AG04449 (cell line): ENCODE data around the gene NTS.

Source experiments
- CTCF ChIA-PET: fragments of 350-600 bp; formaldehyde crosslinking; extraction: SDS; loops from one replicate; lab custom pipeline; 2021; ENCODE audit warnings: antibody characterized with exemption; lab: Yijun Ruan, JAX
- POLR2A ChIA-PET: fragments of 400-600, 350-600 bp; formaldehyde crosslinking; extraction: SDS; loops from one replicate; lab custom pipeline; 2020; ENCODE audit warnings: antibody characterized with exemption, inconsistent platforms; lab: Yijun Ruan, JAX
- DNase-seq: peaks from one replicate; pipeline ENCODE4 v3.0.0-alpha.2; 2010; ENCODE audit warnings: low read depth, low spot score
- H3K4me3 ChIP-seq: 2 replicates; pipeline ENCODE4 v1.5.1; 2011; ENCODE audit warnings: low read depth, mild to moderate bottlenecking, control low read depth, low read length
- CTCF ChIP-seq: IDR thresholded peaks from one replicate; pipeline ENCODE4 v1.5.1; 2011; ENCODE audit warnings: mild to moderate bottlenecking, moderate library complexity, low read length, control low read depth, inconsistent platforms; ENCODE audit not compliant: insufficient read depth; ENCODE audit errors: missing control alignments

NTS gene

DNA sequence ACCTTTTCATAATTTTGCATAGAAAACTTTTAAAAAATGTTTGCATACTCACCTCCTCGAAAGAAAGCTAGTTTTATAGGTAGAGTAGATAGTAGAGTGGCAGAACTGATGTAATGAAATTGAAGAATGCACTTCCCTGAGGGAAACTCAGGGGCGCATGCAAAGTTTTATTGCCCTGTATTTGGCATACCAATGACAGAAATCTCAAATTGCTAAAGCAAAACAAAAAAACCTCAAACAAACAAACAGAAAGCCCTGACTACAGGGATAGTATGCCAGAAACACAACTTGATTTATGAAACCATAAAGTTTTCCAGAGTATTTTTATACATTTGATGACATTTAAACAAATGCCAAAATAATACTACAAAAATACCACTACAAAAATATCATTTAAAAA is 39.7 kb upstream of the NTS start:
- ChIA-PET CTCF (no interaction called here), POLR2A (no interaction called here)
- TF ChIP-seq CTCF, result no peak
- no peak for DNase-seq
- no peak overlapping the region for H3K4me3 ChIP-seq

DNA sequence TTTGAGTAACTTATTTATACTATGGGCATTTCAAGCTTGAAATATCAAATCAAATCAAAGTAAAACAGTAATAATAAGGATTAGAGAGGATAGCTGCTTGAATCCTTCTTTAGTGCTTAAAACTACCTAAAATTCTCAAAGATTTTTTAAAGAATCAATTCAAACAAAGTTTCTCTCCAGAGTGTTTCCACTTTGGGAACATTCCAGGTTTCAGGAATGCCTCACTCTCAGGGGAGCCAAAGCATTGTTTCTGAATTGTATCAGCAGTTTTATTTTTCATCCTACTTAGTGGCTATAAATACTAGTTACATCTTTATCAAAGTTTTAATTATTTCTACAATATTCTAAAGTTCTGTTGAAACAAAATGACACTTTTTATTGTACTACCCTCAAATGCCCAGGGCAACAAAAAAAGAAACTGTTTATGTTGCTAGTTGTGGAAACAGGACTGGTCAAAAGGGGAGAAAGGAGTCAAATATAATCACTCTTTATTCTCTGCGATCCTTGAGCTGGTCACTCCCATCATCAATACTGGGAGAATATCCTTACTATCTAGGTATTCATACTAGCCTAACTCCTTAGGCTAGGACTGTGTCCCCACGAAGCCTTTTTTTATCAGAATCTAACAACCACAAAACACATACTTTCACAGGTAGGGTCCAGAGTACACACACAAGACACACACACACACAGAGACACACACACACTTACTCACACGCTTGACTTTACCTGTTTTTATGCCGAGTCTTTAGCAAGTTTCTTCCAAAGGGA is 38.5 kb upstream of the NTS start:
- TF ChIP-seq CTCF, result no peak
- no peak for DNase-seq
- H3K4me3 ChIP-seq, result peak overlapping the region; percentile 33
- ChIA-PET CTCF (interaction anchor here (1.7 to 2.0 kb wide), 2 partner anchors 31 to 33 kb away, joined by 4 to 6 read pairs; no protein-coding TSS in a partner anchor), POLR2A (interaction anchor here (0.7 kb wide), 1 partner anchor 18 kb away, joined by 4 read pairs; no protein-coding TSS in a partner anchor)

DNA sequence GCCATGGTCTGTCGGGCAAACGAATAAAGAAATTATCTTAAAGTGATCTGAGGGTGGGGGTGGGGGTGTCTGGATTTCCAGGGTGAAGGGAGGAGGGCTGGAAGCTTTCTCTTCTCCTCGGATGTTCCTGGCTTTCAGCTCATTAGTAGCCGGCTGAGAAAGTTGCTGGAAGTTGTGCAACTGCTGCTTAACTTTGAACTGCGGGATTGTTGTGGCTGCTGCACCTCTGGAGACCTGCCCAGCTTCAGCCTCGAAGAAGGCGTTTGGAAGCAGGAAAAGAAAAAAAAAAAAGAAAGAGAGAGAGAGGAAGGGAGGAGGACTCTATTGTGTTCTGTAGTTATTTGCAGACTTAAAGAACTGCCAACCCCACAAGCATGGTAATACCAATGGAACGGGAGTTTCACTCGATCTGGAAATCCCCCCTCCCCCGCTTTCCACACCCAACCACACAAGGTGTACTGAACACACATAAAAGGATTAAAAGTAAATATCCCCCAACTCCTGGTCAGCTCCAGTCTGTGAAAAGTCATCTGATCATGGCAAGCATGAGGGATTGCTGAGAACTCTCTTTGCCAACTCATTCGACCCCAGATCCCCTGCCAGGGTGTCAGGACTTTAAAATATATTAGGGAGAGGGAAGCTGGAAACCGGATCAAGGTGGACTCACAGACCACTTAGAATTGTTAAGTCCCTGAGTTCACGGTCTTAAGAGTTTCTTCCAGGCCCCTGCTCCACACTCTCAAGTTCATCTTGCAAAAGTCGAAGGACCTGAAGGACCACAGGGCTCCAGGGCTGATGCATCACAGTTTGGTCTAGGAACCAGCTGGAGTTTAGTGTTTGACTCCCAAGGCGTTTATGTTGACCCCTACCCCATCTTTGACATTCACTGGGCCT is 37.7 kb upstream of the NTS start, which contains the start of gene RASSF9:
TSS of gene RASSF9 (minus strand) at position 213 of the 894 bp plus-strand sequence. CDS start at position 5, 208 bp downstream.
- peak within 1 kb of the TSS; percentile 33 for H3K4me3 ChIP-seq
- CTCF ChIA-PET, result interaction anchor here (1.7 to 2.0 kb wide), 2 partner anchors 30 to 32 kb away, joined by 4 to 6 read pairs; no protein-coding TSS in a partner anchor
- DNase-seq, result no peak
- no peak for TF ChIP-seq CTCF
- POLR2A ChIA-PET, result interaction anchor here (0.7 kb wide), 2 partner anchors 19 to 405 kb away, joined by 3 to 4 read pairs; no protein-coding TSS in a partner anchor

DNA sequence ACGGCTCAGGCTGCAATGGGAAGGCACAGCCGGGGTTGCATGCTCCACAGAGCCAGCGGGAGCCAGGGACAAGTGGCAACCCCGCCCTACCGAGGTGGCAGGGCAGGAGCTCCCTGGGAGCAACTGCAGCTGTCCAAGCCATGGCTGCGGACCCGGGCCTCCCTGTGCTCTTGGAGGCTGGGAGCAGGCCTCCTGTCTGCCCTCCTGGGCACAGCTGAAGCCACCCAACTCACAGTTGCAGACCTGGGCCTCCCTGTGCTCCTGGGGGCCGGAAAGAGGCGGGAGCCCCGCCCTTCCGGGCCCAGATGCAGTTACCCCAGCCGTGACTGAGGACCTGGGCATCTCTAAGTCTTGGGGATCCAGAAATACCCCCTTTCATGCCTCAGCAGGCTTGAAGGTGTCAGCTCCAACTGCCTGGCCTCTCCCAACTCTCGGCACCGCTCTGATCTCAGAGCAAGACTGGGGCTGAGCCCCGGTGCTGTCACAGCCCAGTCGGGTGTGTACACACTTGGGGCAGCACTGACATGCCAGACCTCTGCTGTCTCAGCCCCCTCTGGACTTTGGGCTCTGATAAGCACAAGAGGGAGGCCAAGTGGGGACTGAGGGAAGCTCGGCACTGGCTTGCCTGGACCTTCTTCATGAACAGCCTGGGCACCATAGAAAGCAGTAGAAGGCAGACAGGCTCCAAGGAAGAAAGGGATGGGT is 30.3 kb upstream of the NTS start:
- POLR2A ChIA-PET, result no interaction called here
- TF ChIP-seq CTCF, result no peak
- CTCF ChIA-PET, result no interaction called here
- no peak for DNase-seq
- no peak overlapping the region for H3K4me3 ChIP-seq

DNA sequence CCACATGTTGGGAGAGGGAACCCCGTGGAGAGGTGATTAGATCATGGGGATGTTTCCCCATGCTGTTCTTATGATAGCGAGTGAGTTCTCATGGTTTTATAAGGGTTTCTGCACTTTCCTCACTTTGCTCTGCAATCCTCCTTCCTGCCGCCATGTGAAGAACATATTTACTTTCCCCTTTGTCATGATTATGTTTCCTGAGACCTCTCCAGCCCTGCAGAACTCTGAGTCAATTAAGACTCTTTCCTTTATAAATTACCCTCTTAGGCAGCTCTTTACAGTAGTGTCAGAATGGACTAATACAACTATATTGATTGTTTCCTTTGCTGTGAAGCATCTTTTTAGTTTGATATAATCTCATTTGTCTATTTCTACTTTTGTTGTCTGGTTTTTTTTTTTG is 24.8 kb upstream of the NTS start:
- ChIA-PET CTCF (no interaction called here), POLR2A (no interaction called here)
- DNase-seq, result no peak
- TF ChIP-seq CTCF, result no peak
- H3K4me3 ChIP-seq, result no peak overlapping the region
